H1 (cell line): ENCODE measurements around the gene GLIS2. TPM values are rescaled to one million over a fixed set of nuclear protein-coding genes. Genes with fewer than 3 reads are reported as not detected.

Source experiments
- ASH2L ChIP-seq: fragments of 200-600, 300-600 bp; sonication (generic); IDR thresholded peaks from one replicate; pipeline ENCODE4 v1.7.1; 2017; ENCODE audit warnings: low read length
- CBX8 ChIP-seq: fragments of 300-800, 300-1000 bp; sonication (generic); IDR thresholded peaks from 2 replicates; pipeline ENCODE4 v1.7.1; 2016; ENCODE audit warnings: low read depth, low read length, borderline replicate concordance
- GTF2F1 ChIP-seq: IDR thresholded peaks from 2 replicates; pipeline ENCODE4 v1.6.1; 2012; ENCODE audit warnings: low read depth, low read length, improper control_type of control experiment, borderline replicate concordance
- JUN ChIP-seq: IDR thresholded peaks from 2 replicates; pipeline ENCODE4 v1.6.1; 2011; ENCODE audit warnings: low read depth, mild to moderate bottlenecking, improper control_type of control experiment, low read length
- POLR2A ChIP-seq, 2 experiments: IDR thresholded peaks; 1 replicate in 1 of 2; 2 replicates in 1 of 2; pipeline ENCODE4 v1.6.1; 2011; ENCODE audit warnings: low read depth in 2 of 2, low read length in 2 of 2, mild to moderate bottlenecking in 2 of 2; ENCODE audit errors: control extremely low read depth in 1 of 2
- POLR2AphosphoS5 ChIP-seq: IDR thresholded peaks from 2 replicates; pipeline ENCODE4 v1.6.1; 2011; ENCODE audit warnings: low read depth, low read length
- TBP ChIP-seq: IDR thresholded peaks from 2 replicates; pipeline ENCODE4 v1.6.1; 2011; ENCODE audit warnings: low read depth, low read length, improper control_type of control experiment
- TEAD4 ChIP-seq: IDR thresholded peaks from 2 replicates; pipeline ENCODE4 v1.6.1; 2012; ENCODE audit warnings: low read depth, low read length, inconsistent platforms, mixed read lengths
- polyA plus RNA-seq, 7 experiments: library from polyadenylated mRNA; depleted of rRNA in 3 of 7; stranded (reverse) in 5 of 7; unstranded in 2 of 7; fragments of >200 nt in 5 of 7; fragments of 200-250 nt in 2 of 7; gene quantifications; 1 replicate in 5 of 7; 2 replicates in 1 of 7; 4 replicates in 1 of 7; pipeline versions ENCODE4 v1.2.1 to v1.2.3, GENCODE V29; 2011 to 2013; ENCODE audit warnings: missing spikeins in 2 of 7, mixed read lengths in 2 of 7
- total RNA-seq: library from RNA; stranded (reverse); fragmentation: NEBNext Ultra II Directional; extraction: Animal tissue kit (Norgen Biotek cat#: 25700); gene quantifications from 2 replicates; pipeline ENCODE4 v1.2.1, GENCODE V29; 2021
- TF ChIP-seq, protein P1 (sequence below): IDR thresholded peaks from 2 replicates; pipeline ENCODE4 v1.6.1; 2012; ENCODE audit warnings: low read length, inconsistent platforms
- TF ChIP-seq, protein P2 (sequence below): IDR thresholded peaks from 2 replicates; pipeline ENCODE4 v1.6.1; 2011; ENCODE audit warnings: low read length, improper control_type of control experiment

Gene GLIS2
- total and polyA plus RNA-seq, 2 of the 8 experiments (the other 6 are each of a cell fraction or from before 2014, with no cell fraction given): 4.3 to 17.4 TPM

DNA sequence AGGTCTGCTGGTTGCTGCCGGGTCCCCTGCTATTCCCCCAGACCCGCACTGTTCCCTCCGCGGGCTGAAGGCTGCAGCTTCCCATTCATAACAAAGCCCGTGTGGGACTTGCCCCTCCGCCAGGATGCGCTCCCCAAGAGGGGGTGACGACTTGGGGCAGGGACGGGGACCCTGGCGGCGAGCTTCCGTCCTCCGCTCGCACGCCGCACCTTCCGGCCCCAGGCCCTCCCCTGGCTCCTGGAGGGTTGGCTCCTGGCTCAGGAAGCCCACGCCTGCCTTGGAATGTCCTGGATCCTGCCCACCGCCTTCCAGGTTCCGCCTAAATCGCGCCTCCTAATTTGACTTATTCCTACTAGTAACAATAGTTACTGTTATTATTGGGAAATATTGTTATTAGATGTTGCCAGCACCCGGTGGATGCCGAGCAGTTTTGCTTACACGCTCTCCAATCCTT lies 42.0 kb upstream of the GLIS2 start (continued):
- TF ChIP-seq, protein P1, sequence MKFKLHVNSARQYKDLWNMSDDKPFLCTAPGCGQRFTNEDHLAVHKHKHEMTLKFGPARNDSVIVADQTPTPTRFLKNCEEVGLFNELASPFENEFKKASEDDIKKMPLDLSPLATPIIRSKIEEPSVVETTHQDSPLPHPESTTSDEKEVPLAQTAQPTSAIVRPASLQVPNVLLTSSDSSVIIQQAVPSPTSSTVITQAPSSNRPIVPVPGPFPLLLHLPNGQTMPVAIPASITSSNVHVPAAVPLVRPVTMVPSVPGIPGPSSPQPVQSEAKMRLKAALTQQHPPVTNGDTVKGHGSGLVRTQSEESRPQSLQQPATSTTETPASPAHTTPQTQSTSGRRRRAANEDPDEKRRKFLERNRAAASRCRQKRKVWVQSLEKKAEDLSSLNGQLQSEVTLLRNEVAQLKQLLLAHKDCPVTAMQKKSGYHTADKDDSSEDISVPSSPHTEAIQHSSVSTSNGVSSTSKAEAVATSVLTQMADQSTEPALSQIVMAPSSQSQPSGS: 0 out of 2 replicates have a peak, but pooled peaks have one; percentile 31
- TF ChIP-seq POLR2A (IDR thresholded peaks at IDR 0.05; ENCODE audit: control extremely low read depth in 1 of 2, low read depth in 2 of 2, low read length in 2 of 2) (peak; percentile 58 to 73; a peak in 2 of 3 replicates), TBP (peak; percentile 41; the same call in 1 of the 2 replicates), GTF2F1 (no peak), JUN (no peak), TEAD4 (peak; percentile 75), CBX8 (no peak), ASH2L (no peak), POLR2AphosphoS5 (peak; percentile 65)
- TF ChIP-seq, protein P2, sequence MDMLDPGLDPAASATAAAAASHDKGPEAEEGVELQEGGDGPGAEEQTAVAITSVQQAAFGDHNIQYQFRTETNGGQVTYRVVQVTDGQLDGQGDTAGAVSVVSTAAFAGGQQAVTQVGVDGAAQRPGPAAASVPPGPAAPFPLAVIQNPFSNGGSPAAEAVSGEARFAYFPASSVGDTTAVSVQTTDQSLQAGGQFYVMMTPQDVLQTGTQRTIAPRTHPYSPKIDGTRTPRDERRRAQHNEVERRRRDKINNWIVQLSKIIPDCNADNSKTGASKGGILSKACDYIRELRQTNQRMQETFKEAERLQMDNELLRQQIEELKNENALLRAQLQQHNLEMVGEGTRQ: no peak
